GM18867 (cell line): Measurements from ENCODE around the gene MAFB.

ENCODE experiments used
- ATAC-seq: cut with Tn5 transposase; IDR thresholded peaks from one replicate; pipeline ENCODE4 v1.9.1; 2021; ENCODE audit warnings: mild to moderate bottlenecking, moderate library complexity; ENCODE audit not compliant: unreplicated experiment

The MAFB gene

DNA sequence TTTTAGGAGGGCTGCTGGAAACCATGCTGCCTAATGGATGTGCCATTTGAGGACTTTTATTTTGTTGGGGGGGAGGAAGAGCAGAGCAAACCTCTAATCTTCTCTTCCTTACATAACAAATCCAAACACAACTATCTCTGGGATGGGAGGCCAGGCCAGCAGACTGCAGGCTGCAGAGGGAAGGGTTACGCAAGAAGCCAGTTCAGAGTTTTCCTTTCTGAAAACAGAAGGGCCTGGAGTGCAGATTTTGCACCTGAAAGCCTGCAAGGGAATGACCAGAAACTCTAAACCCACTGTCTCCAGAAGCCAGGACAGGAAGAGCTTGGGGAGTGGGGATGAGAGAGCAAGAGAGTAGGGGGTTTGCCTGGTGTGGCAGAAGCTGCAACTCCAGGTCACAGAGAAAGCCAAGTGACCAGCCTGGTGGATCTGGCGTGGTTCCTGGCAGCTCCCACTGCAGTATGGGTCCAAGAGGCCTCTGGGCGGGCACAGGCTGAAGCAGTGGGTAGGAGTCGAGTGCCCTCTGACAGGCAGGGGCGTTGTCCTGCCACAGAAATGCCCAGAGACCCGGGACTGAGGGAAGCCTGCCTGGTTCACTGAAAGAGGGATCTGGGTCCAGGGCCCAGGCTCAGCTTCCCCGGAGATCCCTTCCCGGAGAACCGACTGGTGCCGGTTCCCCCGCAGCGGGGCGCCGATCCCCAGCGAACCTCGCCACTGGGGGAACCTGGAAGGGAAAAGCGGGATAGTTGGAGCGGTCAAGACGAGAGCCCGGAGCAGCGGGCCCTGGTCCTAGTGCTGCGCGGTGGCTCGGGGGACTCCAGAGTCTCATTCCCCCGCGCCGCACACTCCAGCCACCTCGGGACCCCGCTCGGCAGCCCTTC is 6.7 kb downstream of the MAFB start:
- no peak for ATAC-seq

GRCh38 chr20:40681684-40682083 is 7.4 kb downstream of the MAFB start:
- no peak for ATAC-seq

DNA sequence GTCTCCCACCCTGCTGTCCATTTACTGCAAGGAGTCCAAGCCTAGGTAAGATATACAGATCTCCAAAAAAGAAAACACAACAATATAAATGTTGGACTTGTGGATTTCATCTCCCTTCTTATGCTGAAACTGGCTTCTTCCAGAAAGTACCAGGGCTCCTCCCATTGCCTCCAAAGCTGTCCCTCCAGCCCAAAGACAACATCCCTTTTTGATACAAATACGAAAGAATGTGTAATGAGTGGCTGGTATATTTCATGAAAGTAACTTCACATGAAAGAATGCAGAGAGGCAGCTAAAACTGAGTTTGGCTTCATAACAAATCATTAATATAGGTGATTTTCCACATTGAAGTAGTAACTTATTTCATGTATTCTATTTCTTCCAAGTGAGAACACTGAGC is 7.9 kb downstream of the MAFB start:
- ATAC-seq: no peak

DNA sequence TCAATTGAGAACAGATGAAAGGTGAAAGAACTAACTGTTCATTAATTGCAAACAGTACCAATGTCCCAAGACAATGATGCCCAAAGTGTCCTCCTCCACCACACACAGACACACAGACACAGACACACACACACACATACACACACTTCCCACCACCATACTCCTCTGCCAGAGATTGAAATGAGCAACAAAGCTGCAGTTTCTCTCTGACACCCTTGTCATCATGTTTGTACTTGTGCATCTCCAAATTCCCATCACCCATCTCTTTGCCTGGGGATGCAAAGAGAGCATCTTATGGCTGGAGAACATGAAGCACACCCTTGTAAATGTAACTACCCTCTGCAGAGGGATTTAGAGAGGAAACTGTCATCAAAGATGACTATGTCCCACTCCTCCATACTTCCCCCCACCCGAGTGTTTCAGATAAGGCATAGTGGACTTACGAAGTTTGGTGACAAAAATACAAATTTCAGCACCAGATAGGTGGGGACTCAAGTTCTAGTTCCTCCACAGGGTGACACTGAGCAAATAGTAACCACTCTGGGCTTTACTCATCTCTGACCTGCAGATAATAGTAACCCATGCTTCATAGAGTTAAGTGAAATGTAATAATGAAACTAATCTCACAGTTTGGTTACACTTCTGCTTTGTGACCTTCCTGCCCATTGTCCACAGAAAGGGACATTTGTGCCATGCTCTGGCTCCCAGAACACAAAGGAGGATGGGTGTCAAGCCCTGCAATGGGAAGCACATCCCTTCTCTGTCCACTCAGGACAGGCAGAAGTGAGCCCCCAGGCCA is 8.7 kb downstream of the MAFB start:
- ATAC-seq: peak; percentile 81

- ATAC-seq: no peak
These were observed 9.9 kb downstream of the MAFB start for GRCh38 chr20:40679184-40679583.

DNA sequence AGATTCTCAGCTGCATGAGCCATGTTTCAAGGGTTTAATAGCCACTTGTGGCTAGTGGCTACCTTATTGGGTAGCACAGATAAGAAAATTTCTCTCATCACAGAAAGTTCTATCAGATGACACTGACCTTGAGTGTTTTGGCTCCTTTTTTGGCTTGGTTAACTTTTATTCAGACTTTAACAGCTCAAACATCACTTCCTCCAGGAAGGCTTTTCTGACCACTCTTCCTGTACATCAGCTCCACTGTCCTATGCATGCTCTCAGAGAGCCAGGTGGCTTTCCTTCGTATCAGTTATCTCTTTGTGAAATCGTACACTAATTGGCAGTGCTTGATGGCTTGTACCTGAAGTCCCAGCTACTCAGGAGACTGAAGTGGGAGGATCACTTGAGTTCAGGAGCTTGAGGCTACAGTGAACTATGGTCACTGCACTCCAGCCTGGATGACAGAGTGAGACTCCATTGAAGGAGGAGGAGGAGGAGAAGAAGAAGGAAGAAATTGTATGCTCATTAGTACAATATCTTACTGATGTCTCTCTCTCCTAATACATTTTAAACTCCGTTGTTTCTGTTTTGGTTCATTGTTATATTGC is 10.7 kb downstream of the MAFB start:
- ATAC-seq: no peak

DNA sequence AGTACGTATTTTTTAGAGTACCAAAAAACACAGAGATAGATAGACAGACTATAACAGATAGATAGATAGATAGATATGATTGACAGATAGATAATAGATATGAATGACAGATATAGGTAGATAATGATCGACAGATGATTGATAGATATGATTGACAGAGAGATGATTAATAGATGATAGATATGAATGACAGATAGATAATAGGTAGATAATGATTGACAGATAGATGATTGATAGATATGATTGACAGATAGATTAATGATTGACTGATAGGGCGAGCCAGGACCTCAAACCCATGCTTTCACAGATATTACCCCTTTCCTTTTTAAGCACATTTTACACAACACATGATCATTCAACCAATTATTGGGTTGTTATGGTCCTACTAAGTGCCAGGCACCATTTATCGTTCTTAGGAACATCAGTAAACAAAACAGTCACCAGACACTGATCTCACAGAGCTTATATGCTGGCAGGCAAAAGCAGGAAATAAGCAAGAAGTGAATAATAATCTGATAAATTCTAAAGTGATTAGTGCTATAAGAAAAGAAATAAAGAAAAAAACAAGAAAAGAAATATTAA is 11.6 kb downstream of the MAFB start:
- no peak for ATAC-seq

GRCh38 chr20:40676491-40677269 is 12.4 kb downstream of the MAFB start:
- no peak for ATAC-seq

GRCh38 chr20:40675599-40676221 is 13.3 kb downstream of the MAFB start:
- ATAC-seq: no peak

DNA sequence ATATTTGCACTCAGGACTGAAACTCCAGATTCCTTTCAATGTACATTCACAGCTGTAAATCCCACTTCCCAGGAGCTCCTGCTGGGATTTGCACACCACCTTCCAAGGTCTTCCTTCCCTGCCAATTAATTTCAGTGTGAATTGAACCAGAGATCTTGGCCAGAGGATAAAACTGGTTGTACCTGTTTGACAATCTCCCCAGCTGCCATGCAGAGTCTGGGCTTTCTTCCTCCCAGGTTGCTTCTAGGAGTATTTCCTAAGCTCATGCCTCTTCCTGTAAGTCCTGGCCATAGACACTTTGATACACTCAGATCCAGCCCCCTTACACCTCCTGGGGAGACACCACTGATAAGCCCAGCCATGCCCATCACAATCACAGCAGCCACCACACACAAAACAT is 15.6 kb downstream of the MAFB start:
- no peak for ATAC-seq

DNA sequence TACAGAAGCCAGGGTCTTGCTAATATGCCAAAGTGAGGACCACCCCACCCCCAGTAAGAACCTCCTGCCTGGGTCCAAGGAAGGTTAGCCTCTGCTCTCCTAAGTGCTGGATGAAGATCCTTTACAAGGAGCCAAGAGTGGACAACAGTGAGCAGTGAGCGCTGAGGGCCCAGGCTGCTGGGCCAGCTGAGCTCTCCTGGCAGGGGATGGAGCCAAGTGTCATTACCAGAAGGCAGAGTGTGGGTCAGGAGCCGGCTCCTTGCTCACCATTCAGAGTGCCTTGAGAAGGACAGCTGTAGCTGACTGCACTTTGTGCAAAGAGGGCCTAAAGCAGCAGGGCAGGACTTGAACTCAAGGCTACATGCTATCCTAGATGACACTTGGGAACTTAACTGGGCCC is 16.9 kb downstream of the MAFB start:
- ATAC-seq: no peak

- no peak for ATAC-seq
These were observed 18.8 kb downstream of the MAFB start for GRCh38 chr20:40670253-40670652.

GRCh38 chr20:40669692-40670091 is 19.3 kb downstream of the MAFB start:
- ATAC-seq: no peak

GRCh38 chr20:40668449-40669228 is 20.4 kb downstream of the MAFB start:
- no peak for ATAC-seq

DNA sequence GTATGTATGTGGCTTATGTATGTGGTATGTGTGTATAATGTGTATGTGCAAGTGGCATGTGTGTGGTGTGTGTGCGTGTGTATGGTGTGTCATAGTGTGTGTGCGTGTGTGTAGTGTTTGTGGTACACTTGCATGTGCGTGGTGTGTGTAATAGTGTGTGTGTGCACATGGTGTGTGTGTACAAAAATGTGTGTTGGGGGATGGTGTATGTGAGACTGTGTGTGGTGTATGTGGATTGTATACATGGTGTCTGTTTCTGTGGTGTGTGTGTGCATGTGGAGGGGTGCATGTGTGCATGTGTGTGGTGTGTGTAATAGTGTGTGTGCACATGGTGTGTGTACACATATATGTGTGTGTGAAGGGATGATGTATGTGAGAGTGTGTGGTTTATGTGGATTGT is 21.5 kb downstream of the MAFB start:
- no peak for ATAC-seq

DNA sequence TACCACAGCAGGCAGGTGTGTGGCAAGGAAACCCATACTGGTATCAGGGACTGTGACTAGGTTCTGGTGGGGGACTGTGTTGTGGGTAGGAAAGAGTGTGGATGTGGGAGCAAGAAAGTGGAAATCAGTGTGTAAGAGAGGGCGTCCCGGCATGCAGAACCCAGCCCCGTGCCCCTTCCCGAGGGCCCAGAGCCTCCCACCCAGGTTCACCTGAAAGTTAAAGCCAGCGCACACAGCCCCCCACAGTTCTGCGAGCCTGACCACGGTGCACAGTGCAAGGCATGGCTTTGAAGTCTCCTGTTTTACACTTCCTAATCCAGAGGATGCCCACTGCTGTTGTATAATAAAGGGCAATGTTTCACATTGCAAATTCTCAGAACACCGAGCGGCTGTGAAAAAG is 22.7 kb downstream of the MAFB start:
- no peak for ATAC-seq

DNA sequence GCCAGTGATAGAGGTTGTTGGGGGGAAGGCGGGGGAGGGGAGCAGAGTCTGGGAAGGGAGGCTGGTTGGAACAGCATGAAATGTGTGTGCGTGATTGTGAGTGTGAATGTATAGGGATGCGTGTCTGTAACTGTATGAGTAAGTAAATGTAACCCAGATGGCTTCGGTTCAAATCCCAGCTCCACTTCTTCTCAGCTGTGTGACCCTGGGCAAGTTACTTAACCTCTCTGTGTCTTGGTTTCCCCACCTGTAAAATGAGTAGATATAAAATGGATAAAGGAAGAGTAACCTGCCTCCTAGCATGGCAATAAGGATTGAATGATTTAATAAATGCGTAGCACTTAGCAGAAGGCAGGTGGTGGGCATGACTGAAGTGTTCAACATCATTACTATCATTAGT is 24.1 kb downstream of the MAFB start:
- ATAC-seq: no peak

GRCh38 chr20:40663991-40664880 is 24.8 kb downstream of the MAFB start:
- ATAC-seq: no peak
